ENCODE measurements around the gene PDZK1. TPM values are rescaled to one million over a fixed set of nuclear protein-coding genes. Genes with fewer than 3 reads are reported as not detected.
"Not testable (repeated sequence)": the region's sequence is repeated elsewhere in the genome, so short reads cannot be mapped to it uniquely, and the experiment has no call there.

Gene PDZK1
- total RNA-seq, 3 donors from 2014 or later: 0.64 to 51.8 (median 25.2) TPM

GRCh38 chr1:145665015-145665414, 42.2 kb downstream of the PDZK1 start:
- H3K27ac ChIP-seq; DNase-seq (ENCODE audit: low spot score in 2 of 2); H3K27me3 ChIP-seq; intact Hi-C loops (cut with DNase I; ENCODE audit: low total_unique reads); H3K36me3 ChIP-seq; H3K4me1 ChIP-seq; H3K9me3 ChIP-seq; H3K4me3 ChIP-seq: not testable (repeated sequence)

DNA sequence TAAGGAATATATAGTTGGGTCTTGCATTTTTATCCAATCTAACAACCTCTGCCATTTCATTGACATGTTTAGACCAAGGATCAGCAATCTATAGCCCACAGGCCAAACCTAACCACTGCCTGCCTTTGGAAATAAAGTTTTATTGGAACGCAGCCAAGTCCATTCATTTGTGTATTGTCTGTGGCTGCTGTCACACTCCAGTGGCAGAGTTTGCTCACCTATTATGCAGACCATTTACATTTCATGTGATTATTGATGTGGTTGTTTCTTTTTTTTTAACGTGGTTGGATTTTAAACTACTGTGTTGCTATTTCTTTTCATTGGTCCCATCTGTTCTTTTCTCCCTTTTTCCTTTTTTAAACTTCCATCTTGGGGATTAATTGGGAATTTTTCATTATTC, 44.7 kb downstream of the PDZK1 start:
- intact Hi-C loops (cut with DNase I; ENCODE audit: low total_unique reads); H3K27ac ChIP-seq; H3K9me3 ChIP-seq; H3K4me1 ChIP-seq; DNase-seq (ENCODE audit: low spot score in 2 of 2); H3K27me3 ChIP-seq; H3K4me3 ChIP-seq; H3K36me3 ChIP-seq: not testable (repeated sequence)

GRCh38 chr1:145656245-145656943, 50.8 kb downstream of the PDZK1 start:
- H3K36me3 ChIP-seq; H3K4me1 ChIP-seq; H3K27ac ChIP-seq; H3K9me3 ChIP-seq; DNase-seq (ENCODE audit: low spot score in 2 of 2); intact Hi-C loops (cut with DNase I; ENCODE audit: low total_unique reads); H3K4me3 ChIP-seq; H3K27me3 ChIP-seq: not testable (repeated sequence)

DNA sequence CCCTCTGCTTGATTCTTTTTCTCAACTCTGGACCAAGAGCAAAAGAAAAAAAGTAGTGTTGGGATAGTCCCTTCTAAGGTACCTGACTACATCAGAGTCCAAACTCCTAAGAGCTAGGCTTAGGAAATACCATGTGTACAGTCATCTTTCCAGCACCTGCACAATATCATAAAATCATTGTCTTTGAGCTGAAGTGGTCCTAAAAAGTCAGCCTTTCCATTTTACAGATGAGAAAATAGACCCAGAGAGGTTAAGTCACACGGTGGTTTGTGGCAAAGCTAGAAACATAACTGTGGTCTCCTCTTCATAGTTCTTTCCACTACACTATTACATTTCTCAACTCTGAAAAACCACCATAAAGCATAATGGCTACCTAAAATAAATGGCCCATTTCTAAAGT, 63.2 kb downstream of the PDZK1 start:
- H3K4me3 ChIP-seq; H3K27me3 ChIP-seq; H3K36me3 ChIP-seq; DNase-seq (ENCODE audit: low spot score in 2 of 2); H3K27ac ChIP-seq; H3K4me1 ChIP-seq; H3K9me3 ChIP-seq; intact Hi-C loops (cut with DNase I; ENCODE audit: low total_unique reads): not testable (repeated sequence)

GRCh38 chr1:145641886-145642285, 65.3 kb downstream of the PDZK1 start:
- intact Hi-C loops (cut with DNase I; ENCODE audit: low total_unique reads); DNase-seq (ENCODE audit: low spot score in 2 of 2); H3K36me3 ChIP-seq; H3K27ac ChIP-seq; H3K4me3 ChIP-seq; H3K4me1 ChIP-seq; H3K9me3 ChIP-seq; H3K27me3 ChIP-seq: not testable (repeated sequence)

- H3K27ac ChIP-seq; H3K4me3 ChIP-seq; DNase-seq (ENCODE audit: low spot score in 2 of 2); H3K27me3 ChIP-seq; H3K4me1 ChIP-seq; H3K9me3 ChIP-seq; intact Hi-C loops (cut with DNase I; ENCODE audit: low total_unique reads); H3K36me3 ChIP-seq: not testable (repeated sequence)
Measured at GRCh38 chr1:145636237-145636636, 70.9 kb downstream of the PDZK1 start.

- H3K9me3 ChIP-seq; H3K36me3 ChIP-seq; H3K27ac ChIP-seq; DNase-seq (ENCODE audit: low spot score in 2 of 2); H3K4me1 ChIP-seq; intact Hi-C loops (cut with DNase I; ENCODE audit: low total_unique reads); H3K27me3 ChIP-seq; H3K4me3 ChIP-seq: not testable (repeated sequence)
Measured at GRCh38 chr1:145622177-145622576, 85.0 kb downstream of the PDZK1 start.

Other genes starting within 250 kb of the PDZK1 start
- 10 to 100 TPM; 31.7 to 40.5 (median 34.1) TPM for gene GPR89A, start 99.4 kb downstream of the PDZK1 start, total RNA-seq
- gene CD160, start 12.1 kb upstream of the PDZK1 start, total RNA-seq: under 1 TPM in 2 of 3 donors, not detected in 1; 0.59 to 0.98 TPM
- 10 to 100 TPM; 24.3 to 28.2 (median 26.1) TPM for gene RNF115, start 116.7 kb upstream of the PDZK1 start, total RNA-seq
- 10 to 100 TPM; 40.5 to 50.3 (median 40.6) TPM for gene POLR3C, start 116.8 kb upstream of the PDZK1 start, total RNA-seq
- 1 to 10 TPM; 2.5 to 4.0 (median 3.3) TPM for gene NUDT17, start 138.3 kb upstream of the PDZK1 start, total RNA-seq
- 10 to 100 TPM; 14.1 to 53.3 (median 31.8) TPM for gene PIAS3, start 151.7 kb upstream of the PDZK1 start, total RNA-seq
- 10 to 100 TPM in 1 of 3 donors, 1 to 10 TPM in 2; 6.4 to 10.2 (median 7.0) TPM for gene ANKRD35, start 178.5 kb upstream of the PDZK1 start, total RNA-seq
- 10 to 100 TPM in 2 of 3 donors, 1 to 10 TPM in 1; 3.2 to 74.9 (median 30.2) TPM for gene ITGA10, start 202.7 kb upstream of the PDZK1 start, total RNA-seq
- 10 to 100 TPM; 20.3 to 40.1 (median 22.0) TPM for gene PEX11B, start 211.3 kb upstream of the PDZK1 start, total RNA-seq
- 100 to 1,000 TPM; 115 to 137 (median 128) TPM for gene RBM8A, start 220.1 kb upstream of the PDZK1 start, total RNA-seq

Data from breast epithelium (tissue), 4 donors.